Memory B cell (primary cell): ENCODE data around the gene ELK1.

Source experiments
- ATAC-seq: fragments of 150-1000 bp; cut with Tn5 transposase; 2 replicates; pipeline ENCODE4 v1.10.0; 2021; ENCODE audit warnings: low read depth, mild to moderate bottlenecking, moderate library complexity
- DNase-seq, 2 donors: peaks; one replicate each; pipeline ENCODE4 v3.0.0; 2022; ENCODE audit warnings: low spot score in 2 of 2
- H3K27ac Mint-ChIP-seq: one replicate; pipeline ENCODE4 v1.8.0; 2022; ENCODE audit warnings: mild to moderate bottlenecking, moderate library complexity, mixed read lengths
- H3K27me3 Mint-ChIP-seq: one replicate; pipeline ENCODE4 v1.8.0; 2022; ENCODE audit warnings: mixed read lengths
- H3K36me3 Mint-ChIP-seq: one replicate; pipeline ENCODE4 v1.8.0; 2022; ENCODE audit warnings: mild to moderate bottlenecking, mixed read lengths
- H3K4me1 Mint-ChIP-seq: one replicate; pipeline ENCODE4 v1.8.0; 2022; ENCODE audit warnings: mixed read lengths
- H3K4me3 Mint-ChIP-seq: one replicate; pipeline ENCODE4 v1.8.0; 2022; ENCODE audit warnings: mild to moderate bottlenecking, moderate library complexity, mixed read lengths
- H3K9me3 Mint-ChIP-seq: one replicate; pipeline ENCODE4 v1.8.0; 2022; ENCODE audit warnings: mixed read lengths

Gene ELK1

GRCh38 chrX:47587091-47587891 is 63.1 kb downstream of the ELK1 start:
- Mint-ChIP-seq H3K4me1 (peaks cover 10% of the 10 kb centered on the region), H3K27ac (no peak overlapping the region), H3K9me3 (no peaks in the 10 kb centered on the region), H3K36me3 (no peaks in the 10 kb centered on the region), H3K4me3 (no peak overlapping the region), H3K27me3 (no peaks in the 10 kb centered on the region)
- ATAC-seq, result no peak
- DNase-seq, result no peak

GRCh38 chrX:47586043-47586787 is 64.1 kb downstream of the ELK1 start:
- Mint-ChIP-seq H3K36me3 (no peaks in the 10 kb centered on the region), H3K27ac (no peak overlapping the region), H3K4me3 (no peak overlapping the region), H3K27me3 (peaks cover 2% of the 10 kb centered on the region), H3K4me1 (peaks cover 15% of the 10 kb centered on the region), H3K9me3 (no peaks in the 10 kb centered on the region)
- no peak for ATAC-seq
- no peak for DNase-seq
